Globus pallidus (tissue), 1 donor: ENCODE measurements around the gene MAST2.
"Not testable (repeated sequence)": the region's sequence is repeated elsewhere in the genome, so short reads cannot be mapped to it uniquely, and the experiment has no call there.

Experiments
- DNase-seq: peaks from one replicate; pipeline ENCODE4 v3.0.0-alpha.2; 2015; ENCODE audit warnings: low spot score

Gene MAST2

GRCh38 chr1:45857755-45858492 is 54.5 kb downstream of the MAST2 start:
- DNase-seq = not testable (repeated sequence)

- DNase-seq = no peak
These were observed 55.8 kb downstream of the MAST2 start for GRCh38 chr1:45859221-45859620.

DNA sequence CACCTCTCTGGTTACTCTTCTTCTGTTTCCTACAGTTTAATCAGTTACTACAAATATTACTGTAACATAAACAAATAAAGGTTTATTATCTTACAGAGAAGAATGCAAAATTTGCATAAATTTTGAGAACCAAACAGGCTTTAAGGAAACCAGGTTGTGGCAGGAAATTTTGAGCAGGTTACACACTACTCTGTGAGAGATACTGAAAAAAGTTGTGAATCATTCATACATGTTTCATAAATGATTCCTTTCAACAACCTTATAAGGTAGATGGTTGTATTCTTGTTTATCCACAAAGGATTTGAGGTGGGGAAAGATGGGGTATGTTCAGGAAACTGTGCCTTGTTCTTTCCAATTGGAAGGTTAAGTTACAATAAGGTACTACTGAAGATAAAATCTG is 58.6 kb downstream of the MAST2 start:
- no peak for DNase-seq

- no peak for DNase-seq
These were observed 59.8 kb downstream of the MAST2 start for GRCh38 chr1:45863218-45863617.

GRCh38 chr1:45864167-45865106 is 61.0 kb downstream of the MAST2 start:
- DNase-seq = peak; percentile 39

GRCh38 chr1:45867697-45868348 is 64.4 kb downstream of the MAST2 start:
- no peak for DNase-seq

GRCh38 chr1:45868861-45869260 is 65.4 kb downstream of the MAST2 start:
- no peak for DNase-seq

- DNase-seq = no peak
These were observed 67.1 kb downstream of the MAST2 start for GRCh38 chr1:45870500-45870899.

DNA sequence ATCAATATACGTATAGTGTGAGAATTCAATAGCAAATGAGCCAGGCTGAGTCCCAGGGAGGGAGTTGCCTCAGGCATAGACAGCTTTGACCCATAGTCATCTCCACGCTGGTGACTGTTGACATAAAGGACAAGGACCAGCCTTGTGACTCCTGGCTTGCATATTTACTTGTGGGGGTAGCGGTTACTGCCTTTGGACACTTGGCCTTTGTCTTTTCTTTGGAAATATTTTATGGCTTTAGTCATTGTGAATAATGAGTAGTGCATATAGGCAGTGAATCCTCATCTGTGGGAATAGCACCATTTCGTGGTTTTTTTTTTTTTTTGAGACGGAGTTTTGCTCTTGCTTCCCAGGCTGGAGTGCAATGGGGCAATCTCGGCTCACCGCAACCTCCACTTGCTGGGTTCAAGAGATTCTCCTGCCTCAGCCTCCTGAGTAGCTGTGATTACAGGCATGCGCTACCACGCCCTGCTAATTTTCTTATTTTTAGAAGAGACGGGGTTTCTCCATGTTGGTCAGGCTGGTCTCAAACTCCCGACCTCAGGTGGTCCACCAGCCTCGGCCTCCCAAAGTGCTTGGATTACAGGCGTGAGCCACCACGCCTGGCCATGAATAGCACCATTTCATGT is 68.9 kb downstream of the MAST2 start:
- DNase-seq = peak; percentile 60

- no peak for DNase-seq
These were observed 72.7 kb downstream of the MAST2 start for GRCh38 chr1:45876000-45876617.

DNA sequence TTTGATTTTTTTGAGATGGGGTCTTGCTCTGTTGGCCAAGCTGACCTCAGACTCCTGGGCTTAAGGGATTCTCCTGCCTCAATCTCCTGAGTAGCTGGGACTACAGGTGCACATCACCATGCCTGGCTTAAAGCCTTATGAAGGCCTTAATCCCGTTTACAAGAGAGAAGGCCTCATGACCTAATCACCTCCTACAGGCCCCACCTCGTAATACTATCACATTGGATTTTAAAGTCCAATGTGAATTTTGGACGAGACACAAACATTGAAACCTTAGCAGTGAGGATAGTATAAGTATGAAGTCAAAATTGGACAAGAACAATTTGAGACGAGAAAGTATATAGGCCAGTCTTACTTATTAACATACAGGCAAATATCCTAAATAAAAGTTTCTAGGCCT is 73.9 kb downstream of the MAST2 start:
- no peak for DNase-seq

GRCh38 chr1:45879885-45880598 is 76.6 kb downstream of the MAST2 start:
- no peak for DNase-seq

- no peak for DNase-seq
These were observed 77.5 kb downstream of the MAST2 start for GRCh38 chr1:45880930-45881329.

DNA sequence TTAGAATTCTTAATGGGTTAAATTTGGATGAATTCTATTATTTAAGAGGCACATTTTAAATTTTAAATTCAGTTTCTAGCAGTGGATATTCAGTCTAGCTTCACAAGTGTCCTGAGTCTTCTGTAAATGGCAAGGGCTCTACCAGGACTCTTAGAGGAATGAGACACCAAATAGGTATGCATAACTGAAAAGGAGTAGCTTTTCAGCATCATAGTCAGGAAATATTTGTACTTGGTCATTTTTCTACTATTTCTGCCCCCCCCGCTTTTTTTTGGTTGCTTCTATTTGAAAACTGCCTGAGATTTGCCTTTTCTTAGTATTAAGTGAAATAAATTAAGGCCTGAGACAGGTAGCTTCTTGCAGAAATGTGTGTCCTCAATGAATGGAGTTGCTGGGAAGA is 80.2 kb downstream of the MAST2 start:
- no peak for DNase-seq

DNA sequence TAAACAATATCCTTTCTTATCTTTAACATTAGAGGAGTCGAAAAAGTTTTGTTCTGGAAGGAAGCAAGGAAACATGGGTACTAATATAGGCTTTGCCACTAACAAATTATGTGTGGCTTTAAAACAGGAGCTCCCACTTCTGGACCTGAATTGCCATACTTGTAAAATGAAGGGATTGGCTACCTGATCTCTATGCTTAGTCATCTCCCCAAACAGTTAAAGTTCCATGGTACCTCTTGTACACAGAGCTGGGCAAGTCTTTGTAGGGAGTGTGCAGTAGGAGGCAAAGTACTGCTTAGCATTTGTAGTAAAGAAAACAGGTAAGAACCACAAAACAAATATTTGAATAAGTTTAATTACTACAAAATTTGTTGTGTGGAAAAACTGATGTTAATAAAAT is 81.3 kb downstream of the MAST2 start:
- DNase-seq = no peak

DNA sequence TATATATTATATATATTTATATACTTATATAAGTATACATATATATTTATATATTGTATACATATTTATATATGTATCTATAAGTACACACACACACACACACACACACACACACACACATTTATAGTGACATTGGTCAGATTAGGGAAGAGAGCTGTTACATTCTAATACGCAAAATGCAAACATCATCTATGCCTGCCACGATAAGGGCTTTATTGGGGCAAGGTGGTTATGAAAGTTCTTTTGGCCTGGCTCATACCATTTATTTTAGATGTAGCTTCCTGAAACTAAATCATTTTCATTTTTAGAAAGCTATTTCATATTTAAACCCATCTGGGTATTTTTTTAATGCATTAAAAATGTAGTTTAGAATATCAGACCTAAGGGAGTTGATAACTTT is 82.8 kb downstream of the MAST2 start:
- DNase-seq = no peak

GRCh38 chr1:45887156-45887842 is 83.9 kb downstream of the MAST2 start:
- DNase-seq = no peak

DNA sequence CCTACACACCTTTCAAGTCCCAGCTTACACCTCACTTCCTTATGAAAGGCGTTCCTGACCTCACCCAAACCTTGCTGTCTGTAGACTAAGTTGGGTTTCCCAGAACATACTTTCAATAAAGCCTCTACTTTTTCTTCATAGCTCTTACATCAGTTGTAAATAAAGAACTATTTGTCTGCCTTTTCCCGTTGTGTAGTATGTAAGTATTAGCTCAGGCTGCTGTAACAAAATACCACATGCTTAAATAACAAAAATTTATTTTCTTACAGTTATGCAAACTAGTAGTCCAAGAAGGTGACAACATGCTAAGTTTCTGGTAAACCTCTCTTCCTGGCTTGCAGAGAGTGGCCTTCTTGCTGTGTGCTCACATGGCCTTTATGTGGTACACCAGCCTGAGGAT is 86.7 kb downstream of the MAST2 start:
- no peak for DNase-seq

DNA sequence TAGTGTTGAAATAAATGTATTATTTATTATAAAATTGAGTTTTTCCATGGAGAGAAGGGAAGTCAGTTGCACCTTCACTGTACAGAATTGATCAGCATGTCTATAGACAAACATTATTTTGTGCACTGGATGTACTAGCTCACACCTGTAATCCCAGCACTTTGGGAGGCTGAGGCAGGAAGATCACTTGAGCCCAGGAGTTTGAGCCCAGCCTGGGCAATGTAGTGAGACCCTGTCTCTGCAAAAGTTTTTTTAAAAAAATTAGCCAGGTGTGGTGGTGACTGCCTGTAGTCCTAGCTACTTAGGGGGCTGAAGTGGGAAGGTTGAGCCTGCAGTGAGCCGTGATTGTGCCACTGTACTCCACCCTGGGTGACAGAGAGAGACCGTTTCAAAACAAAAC is 87.7 kb downstream of the MAST2 start:
- DNase-seq = no peak

- DNase-seq = no peak
These were observed 88.8 kb downstream of the MAST2 start for GRCh38 chr1:45892068-45892785.
